Type B pancreatic cell (in vitro differentiated cells): ENCODE data around the gene UBAC2. TPM values are rescaled to one million over a fixed set of nuclear protein-coding genes. Genes with fewer than 3 reads are reported as not detected.

Experiments
- DNase-seq: peaks from one replicate; pipeline ENCODE4 v3.0.0; 2021; ENCODE audit warnings: mixed read lengths; ENCODE audit not compliant: unreplicated experiment; ENCODE audit errors: extremely low spot score
- H3K27ac Mint-ChIP-seq: 2 replicates; pipeline ENCODE4 v1.8.0; 2021; ENCODE audit warnings: mild to moderate bottlenecking, mixed read lengths
- H3K27me3 Mint-ChIP-seq: 2 replicates; pipeline ENCODE4 v1.8.0; 2021; ENCODE audit warnings: mixed read lengths
- H3K36me3 Mint-ChIP-seq: 2 replicates; pipeline ENCODE4 v1.8.0; 2021; ENCODE audit warnings: mixed read lengths
- H3K4me1 Mint-ChIP-seq: one replicate; pipeline ENCODE4 v1.8.0; 2021; ENCODE audit warnings: mixed read lengths; ENCODE audit not compliant: unreplicated experiment
- H3K4me3 Mint-ChIP-seq: 2 replicates; pipeline ENCODE4 v1.8.0; 2021; ENCODE audit warnings: mild to moderate bottlenecking, mixed read lengths
- H3K9me3 Mint-ChIP-seq: 2 replicates; pipeline ENCODE4 v1.8.0; 2021; ENCODE audit warnings: mixed read lengths
- total RNA-seq: library from RNA; stranded (reverse); gene quantifications from 2 replicates; pipeline ENCODE4 v1.2.1, GENCODE V29; 2021; ENCODE audit warnings: low replicate concordance
- TF ChIP-seq, protein P1 (sequence below): fragments of 200-600 bp; sonication (generic); conservative IDR thresholded peaks from 2 replicates; pipeline ENCODE4 v1.5.0; 2021; ENCODE audit warnings: antibody characterized with exemption, mild to moderate bottlenecking

UBAC2 gene
- total RNA-seq, 1 donor from 2014 or later, result 66.0 TPM

GRCh38 chr13:99357131-99357596 lies 156.5 kb downstream of the UBAC2 start:
- peak overlapping the region; percentile 75 for H3K27ac Mint-ChIP-seq
- H3K4me3 Mint-ChIP-seq, result peak overlapping the region; percentile 18
- no peaks in the 10 kb centered on the region for H3K9me3 Mint-ChIP-seq
- DNase-seq, result no peak
- TF ChIP-seq, protein P1, sequence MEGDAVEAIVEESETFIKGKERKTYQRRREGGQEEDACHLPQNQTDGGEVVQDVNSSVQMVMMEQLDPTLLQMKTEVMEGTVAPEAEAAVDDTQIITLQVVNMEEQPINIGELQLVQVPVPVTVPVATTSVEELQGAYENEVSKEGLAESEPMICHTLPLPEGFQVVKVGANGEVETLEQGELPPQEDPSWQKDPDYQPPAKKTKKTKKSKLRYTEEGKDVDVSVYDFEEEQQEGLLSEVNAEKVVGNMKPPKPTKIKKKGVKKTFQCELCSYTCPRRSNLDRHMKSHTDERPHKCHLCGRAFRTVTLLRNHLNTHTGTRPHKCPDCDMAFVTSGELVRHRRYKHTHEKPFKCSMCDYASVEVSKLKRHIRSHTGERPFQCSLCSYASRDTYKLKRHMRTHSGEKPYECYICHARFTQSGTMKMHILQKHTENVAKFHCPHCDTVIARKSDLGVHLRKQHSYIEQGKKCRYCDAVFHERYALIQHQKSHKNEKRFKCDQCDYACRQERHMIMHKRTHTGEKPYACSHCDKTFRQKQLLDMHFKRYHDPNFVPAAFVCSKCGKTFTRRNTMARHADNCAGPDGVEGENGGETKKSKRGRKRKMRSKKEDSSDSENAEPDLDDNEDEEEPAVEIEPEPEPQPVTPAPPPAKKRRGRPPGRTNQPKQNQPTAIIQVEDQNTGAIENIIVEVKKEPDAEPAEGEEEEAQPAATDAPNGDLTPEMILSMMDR, result no peak
- H3K36me3 Mint-ChIP-seq, result peaks cover 36% of the 10 kb centered on the region
- H3K27me3 Mint-ChIP-seq, result no peaks in the 10 kb centered on the region
- peaks cover 33% of the 10 kb centered on the region for H3K4me1 Mint-ChIP-seq

DNA sequence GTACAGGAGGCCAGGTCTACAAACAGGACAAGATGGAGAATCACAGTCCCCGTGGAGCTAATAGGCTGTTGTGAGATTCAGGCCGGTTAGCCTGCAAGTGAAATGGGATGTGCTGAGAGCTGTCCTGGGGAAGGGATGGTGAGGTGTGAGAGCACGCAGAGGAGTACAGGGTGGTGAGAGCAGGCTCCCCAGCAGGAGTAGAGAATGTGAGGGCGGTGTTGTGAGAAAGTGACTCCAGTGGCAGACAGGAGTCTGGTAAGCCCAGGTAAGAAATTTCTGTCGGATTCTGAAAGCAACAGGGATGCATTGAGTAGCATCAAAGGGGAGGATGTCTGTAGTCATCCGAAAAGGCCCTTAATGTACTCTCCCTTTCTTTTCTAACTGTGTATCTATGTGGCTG lies 157.3 kb downstream of the UBAC2 start:
- H3K9me3 Mint-ChIP-seq, result no peaks in the 10 kb centered on the region
- peak overlapping the region; percentile 29 for H3K27ac Mint-ChIP-seq
- no peak overlapping the region for H3K4me3 Mint-ChIP-seq
- DNase-seq, result no peak
- H3K36me3 Mint-ChIP-seq, result peaks cover 41% of the 10 kb centered on the region
- TF ChIP-seq, protein P1, result no peak
- H3K4me1 Mint-ChIP-seq, result peaks cover 33% of the 10 kb centered on the region
- no peaks in the 10 kb centered on the region for H3K27me3 Mint-ChIP-seq

- H3K4me1 Mint-ChIP-seq, result peaks cover 29% of the 10 kb centered on the region
- no peak overlapping the region for H3K4me3 Mint-ChIP-seq
- H3K27ac Mint-ChIP-seq, result no peak overlapping the region
- H3K27me3 Mint-ChIP-seq, result no peaks in the 10 kb centered on the region
- no peak for DNase-seq
- TF ChIP-seq, protein P1, result no peak
- H3K36me3 Mint-ChIP-seq, result peaks cover 39% of the 10 kb centered on the region
- no peaks in the 10 kb centered on the region for H3K9me3 Mint-ChIP-seq
Measured at GRCh38 chr13:99359528-99359927, 158.9 kb downstream of the UBAC2 start.

- TF ChIP-seq, protein P1, result no peak
Measured at GRCh38 chr13:99360696-99361095, 160.0 kb downstream of the UBAC2 start.

DNA sequence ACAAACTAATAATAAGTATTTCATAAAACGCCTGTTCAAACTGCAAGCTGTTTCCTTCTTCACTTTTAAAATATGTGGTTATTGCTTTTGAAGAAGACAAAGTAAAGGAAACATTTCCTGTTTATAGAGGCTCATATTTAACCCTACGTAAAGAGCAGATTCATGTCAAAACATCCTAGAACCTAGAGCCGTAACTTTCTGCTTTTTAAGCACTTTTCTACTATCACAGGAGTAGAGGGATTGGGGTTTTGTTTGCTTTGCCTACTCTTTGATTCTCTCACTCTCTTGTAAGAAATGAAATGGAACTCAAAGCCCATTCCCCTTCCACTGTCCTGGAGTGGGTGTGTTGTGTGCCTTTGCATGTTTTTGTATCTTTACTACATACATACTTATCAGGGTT lies 160.5 kb downstream of the UBAC2 start:
- H3K4me3 Mint-ChIP-seq, result no peak overlapping the region
- no peak overlapping the region for H3K27ac Mint-ChIP-seq
- no peaks in the 10 kb centered on the region for H3K9me3 Mint-ChIP-seq
- peaks cover 22% of the 10 kb centered on the region for H3K4me1 Mint-ChIP-seq
- H3K27me3 Mint-ChIP-seq, result no peaks in the 10 kb centered on the region
- TF ChIP-seq, protein P1, result no peak
- peaks cover 35% of the 10 kb centered on the region for H3K36me3 Mint-ChIP-seq
- DNase-seq, result no peak

More at GRCh38 chr13:99360696-99361095, 160.0 kb downstream of the UBAC2 start:
- H3K27me3 Mint-ChIP-seq, result no peaks in the 10 kb centered on the region
- H3K27ac Mint-ChIP-seq, result no peak overlapping the region
- no peak overlapping the region for H3K4me3 Mint-ChIP-seq
- no peaks in the 10 kb centered on the region for H3K9me3 Mint-ChIP-seq
- H3K36me3 Mint-ChIP-seq, result peaks cover 35% of the 10 kb centered on the region
- H3K4me1 Mint-ChIP-seq, result peaks cover 26% of the 10 kb centered on the region
- DNase-seq, result no peak

DNA sequence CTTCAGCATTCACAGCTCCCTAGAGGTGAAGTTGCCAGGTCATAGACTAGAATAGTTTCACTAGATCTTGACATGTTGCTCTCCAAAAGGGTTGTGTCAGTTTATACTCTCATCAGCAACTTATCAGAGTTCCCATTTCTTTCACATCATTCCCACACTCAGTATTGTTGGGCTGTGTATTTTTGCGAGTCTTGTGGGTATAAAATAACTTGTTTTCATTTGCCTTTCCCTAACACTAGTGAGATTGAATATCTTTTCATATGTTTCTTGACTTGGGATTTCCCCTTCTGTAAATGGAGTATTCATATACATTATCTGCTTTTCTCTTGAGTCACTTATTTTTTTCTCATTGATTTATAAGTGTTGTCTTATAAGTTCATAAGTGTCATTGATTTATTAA lies 161.7 kb downstream of the UBAC2 start:
- Mint-ChIP-seq H3K36me3 (peaks cover 34% of the 10 kb centered on the region), H3K9me3 (no peaks in the 10 kb centered on the region), H3K4me1 (peaks cover 10% of the 10 kb centered on the region), H3K27me3 (no peaks in the 10 kb centered on the region), H3K27ac (no peak overlapping the region), H3K4me3 (no peak overlapping the region)
- no peak for DNase-seq
- TF ChIP-seq, protein P1, result no peak
